NCI-H1436 (cell line): Measurements from ENCODE around the gene ANKRD10.

Experiments
- DNase-seq: peaks from one replicate; lab custom pipeline; 2025; lab: John Stamatoyannopoulos, UW

The ANKRD10 gene

DNA sequence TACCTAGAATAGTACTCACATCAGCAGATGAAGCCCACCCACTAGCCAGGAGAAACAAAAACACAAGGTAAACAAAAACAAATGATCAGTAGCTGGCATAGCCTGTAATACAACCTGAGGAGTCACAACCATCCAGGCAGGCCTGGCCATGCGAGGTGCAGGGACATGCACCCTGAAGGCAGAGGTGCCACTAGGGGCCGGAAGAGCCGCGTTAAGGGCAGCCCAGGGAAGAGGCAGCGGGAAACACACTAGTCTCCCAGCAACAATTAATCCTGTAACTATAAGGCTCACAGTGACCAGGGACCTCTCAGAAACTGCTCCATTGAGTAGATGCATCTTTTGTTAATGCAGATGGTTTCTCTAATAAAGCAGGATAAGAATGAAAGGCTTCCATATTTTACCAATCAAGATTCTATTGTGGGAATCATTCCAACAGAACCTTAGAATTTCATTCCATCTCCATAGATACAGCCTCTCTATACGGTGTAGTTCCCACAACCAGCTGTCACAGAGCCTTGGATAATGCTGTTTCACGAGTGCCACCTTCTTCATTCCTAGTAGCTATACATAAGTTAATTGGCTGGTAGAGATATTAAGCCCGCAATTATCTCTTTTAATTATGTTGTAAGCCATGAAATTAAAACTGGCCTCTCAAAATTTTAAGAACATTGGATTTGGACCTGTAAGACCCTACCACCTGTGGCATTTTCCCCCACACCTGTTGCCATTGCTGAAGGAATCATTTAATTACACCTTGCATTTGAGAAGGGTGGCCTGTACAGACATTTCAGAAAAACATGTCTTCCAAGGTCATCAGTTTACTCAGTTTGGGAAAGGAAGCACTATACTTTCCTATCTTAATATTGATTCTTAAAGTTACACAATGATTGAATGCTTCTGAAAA, 28.7 kb downstream of the ANKRD10 start:
- DNase-seq = no peak

DNA sequence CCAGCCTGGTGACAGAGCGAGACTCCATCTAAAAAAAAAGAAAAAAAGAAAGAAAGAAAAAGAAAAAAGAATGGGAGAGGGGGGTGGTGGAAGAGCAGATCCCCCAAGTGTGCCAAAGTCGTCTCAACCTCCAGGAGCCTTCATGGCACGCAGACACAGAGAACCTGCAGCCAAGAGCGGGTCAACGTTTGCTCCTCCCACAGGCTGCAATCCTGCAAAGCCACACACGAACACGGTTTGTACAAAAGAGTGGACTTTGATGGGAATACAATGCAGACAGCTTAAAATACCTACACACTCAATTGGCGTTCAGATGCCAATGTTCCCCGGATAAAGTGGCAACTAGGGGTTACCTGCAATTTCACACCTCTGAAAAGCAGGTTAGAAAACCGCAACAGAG, 29.4 kb downstream of the ANKRD10 start:
- no peak for DNase-seq

DNA sequence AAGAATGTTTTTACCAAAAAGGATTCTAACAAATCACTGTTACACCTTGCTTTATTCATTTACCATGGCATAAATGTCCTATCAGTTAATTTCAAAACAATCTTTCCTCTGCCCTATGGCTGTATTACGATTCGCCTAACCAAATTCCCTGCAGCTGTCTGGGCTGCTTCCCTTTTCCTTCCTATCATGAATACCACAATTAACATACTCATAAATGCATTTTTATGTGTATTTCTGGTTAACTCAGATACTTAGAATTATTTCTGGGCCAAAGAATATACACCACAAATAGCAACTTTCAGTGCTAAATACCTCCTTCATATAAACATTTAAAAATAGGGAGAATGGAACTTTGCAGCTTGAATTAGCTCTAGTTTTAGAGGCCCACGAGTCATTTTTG, 30.4 kb downstream of the ANKRD10 start:
- DNase-seq = no peak

DNA sequence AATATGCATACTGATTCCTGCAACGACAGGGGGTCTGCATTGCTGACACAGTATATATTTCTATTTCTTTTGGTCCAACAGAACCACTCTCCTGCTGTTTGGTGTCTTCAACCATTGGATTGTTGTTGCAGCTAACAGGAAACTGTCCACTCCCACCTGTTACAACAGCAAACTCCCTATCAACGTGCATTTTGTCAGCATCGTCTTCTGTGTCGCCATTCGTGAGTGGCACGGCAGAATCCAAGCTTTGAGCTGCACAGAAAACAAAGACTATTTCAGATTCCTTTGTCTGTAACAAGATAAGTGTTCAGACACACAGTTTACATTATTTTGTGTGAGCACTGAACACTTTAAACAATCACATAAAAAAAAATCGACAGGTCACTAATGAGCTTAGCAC, 31.3 kb downstream of the ANKRD10 start:
- no peak for DNase-seq

DNA sequence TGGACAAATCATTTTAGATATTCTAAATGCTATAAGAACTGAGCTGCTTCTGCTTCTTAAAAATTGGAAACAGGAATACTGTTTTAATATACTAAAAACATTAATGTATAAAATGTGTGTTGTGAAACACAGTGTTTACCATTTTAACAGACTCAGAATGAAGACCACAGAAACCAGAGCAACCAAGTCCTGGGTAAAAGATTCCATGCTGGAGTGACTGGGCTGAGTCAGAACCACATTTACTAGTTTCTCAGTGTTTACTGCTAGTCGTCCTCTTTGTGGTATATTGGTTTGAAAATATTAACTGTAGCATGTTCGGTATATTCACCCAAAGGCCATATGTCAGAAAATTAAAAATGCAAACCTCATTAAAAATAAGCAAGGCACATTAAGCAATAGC, 31.9 kb downstream of the ANKRD10 start:
- no peak for DNase-seq

DNA sequence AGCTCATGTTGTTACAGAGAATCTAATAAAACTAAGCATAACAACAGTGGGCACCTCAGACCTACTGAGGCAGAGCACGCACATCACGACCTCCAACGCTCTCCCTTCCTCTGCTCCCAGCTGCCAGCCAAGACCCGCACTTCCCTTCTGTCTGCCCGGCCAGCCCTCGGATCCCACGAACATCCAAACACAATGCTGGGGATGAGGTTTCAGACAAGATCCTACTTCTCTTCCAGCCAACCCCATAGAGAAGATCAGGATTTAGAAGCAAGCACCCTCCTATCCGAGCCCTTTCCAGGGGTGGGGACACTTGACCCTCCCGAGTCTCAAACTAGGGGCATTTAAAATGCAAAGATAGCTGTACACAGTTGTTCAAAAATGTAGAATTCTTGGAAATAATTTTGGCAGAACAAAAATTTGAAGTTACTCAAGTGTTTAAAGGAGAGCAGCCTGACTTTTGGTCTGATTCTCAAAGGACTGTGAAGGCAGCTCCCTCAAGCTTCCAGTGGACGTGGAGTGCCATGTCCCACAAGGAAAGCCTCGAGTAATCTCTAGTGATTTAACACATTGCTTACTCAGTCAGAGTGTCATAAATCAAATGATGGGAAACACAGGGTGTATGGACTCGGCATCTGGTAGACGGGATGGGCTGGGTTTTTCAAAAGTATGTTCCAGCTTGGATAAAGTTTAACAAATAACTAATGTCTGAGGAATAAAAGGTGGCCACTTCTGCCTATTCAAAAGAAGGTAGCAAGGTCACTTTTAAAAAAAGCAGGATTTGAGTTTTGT, 32.8 kb downstream of the ANKRD10 start:
- no peak for DNase-seq

DNA sequence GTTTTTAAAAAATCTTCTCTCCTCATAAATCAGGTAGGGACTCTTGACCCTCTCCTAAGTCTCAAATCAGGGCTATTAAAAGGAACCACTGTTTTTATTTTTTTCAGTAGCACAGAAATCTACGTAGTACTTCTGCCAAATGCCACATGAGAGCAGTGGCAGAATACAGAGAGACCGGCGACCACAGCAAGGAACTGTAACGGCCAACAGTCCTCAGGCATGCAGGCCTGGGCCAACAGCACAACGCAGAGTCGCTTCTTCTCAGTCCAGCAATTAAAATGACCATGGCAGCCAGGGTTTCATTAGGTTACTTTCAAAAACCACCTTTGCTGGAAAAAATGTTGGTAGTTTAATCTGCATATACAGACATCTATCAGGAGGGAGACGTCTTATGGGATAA, 34.2 kb downstream of the ANKRD10 start:
- DNase-seq = no peak

DNA sequence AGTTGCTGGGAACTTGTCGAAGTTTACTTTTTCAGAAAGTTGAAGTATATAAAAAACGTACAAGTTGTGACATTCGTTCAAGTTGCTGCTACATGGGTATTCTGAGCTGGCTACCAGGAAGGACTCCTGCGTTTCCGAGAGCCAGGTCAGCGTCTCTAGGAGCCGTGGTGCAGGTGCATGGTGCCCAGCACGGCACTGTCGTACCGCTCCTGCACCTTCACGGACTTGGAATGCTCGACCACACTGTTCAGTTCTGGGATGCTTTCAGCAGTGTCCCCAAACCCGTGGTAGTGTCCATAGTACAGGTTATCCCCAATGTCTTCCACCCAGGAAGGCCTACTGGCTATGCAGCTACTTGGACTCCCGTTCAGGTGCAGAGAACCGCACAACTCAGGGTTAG, 35.4 kb downstream of the ANKRD10 start:
- no peak for DNase-seq

DNA sequence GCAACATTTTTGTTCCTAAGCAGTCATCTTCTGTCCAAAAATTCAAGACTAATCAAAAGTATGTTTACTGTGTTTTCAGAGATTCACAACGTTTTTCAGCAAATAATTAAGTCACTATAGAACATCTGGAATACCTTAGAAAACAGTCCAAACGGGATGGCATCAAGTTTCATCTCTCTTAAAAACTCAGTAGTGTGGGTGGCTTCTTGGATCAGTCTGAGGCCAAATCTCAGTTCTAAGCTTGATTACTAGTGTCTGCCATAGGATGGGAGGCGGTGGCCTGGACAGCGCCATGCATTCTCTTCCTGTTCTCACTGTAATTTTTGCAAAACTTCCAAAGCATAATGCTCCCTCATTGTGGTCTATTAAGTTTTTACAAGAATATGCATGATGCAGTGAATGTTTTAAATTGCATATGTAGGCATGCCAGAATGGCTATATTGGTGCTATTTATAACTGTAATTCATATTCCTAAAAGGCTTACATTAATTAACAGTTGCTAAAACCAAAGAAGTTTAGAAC, 37.1 kb downstream of the ANKRD10 start:
- DNase-seq = no peak

DNA sequence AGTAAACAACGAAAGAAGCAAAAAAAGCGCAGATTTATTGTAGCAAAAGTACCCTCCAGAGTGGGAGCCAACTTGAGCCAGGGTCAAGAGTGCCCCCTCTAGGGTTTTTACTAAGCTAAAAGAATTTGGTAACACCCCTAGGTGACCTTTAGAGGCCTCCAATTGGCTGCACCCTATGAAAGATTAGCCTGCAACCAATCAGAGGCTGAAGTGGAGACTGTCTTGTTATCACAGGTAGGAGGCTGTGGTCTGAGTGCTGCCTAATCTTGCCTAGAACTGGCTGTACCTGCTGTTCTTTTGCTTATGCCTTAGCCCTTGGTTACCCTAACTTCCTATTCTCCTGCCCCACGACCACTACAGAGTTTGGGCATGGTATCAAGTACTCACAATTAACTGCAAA, 38.3 kb downstream of the ANKRD10 start:
- DNase-seq = no peak

DNA sequence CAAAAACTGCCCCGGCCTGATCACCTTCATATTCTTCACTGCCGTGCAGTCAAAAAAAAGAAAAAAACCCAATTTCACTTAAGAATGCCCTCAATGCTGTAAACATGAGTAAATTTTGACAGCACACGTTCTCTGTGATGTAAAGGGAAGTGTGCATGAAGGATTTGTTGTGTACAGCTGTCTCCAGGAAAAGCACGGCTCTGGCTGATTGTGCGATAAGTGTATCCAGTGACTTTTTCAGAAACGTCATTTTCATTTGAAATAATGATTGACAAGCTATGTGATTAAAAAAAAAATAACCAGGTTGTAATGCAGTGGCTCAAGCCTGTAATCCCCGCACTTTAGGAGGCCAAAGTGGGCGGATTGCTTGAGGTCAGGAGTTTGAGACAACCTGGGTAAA, 39.6 kb downstream of the ANKRD10 start:
- DNase-seq = no peak

DNA sequence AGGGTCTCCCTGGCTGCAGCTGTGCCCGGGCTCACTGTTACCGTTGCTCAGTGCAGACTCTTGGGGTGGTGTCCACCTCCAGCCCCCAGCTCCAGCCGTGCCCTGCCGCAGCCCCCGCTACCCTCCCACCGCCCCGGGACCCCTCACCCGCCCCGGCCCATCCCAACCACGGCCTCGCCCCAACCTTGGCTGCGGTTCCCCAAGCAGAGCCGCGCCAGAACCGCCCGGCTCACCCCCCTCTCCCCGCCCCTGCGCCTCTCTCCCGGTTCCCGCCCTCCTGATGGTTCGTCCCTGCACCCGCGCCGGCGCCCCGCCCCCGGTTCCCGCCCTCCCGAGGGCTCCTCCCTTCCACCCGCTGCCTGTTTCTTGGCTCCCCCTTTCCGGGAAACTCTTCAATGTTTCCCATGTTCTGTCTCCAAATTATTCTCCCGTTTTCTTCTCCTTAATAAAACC, 40.3 kb downstream of the ANKRD10 start:
- peak; percentile 69 for DNase-seq

DNA sequence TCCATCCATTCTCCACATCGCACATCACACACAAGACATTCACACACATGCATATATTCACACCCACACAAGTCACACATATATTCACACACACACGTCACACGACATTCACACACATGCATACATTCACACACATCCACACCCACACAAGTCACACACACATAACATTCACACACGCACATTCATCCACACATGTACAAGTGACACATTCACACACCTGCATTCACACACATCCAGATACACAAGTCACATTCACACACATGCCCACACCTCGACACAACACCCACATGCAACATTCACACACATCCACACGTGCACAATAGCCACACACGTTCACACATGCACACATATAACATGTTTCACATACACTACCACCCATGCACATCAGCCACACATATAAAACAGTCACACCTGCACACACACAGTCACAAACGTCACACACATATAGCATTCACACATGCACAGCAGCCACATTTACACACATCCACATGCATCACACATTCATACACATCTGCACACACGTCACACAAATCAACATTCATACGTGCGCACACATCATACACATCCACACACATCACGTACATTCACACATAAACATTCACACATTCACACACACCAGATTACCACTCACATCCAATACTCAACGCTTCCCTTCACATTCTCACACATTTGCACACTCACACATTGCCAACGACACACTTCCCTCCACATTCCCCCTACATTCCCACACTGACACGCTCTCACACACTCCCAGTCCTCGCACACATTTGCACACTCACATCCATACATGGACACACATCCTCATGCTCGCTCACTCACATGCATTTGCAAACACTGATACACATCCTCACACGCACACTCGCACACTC, 41.0 kb downstream of the ANKRD10 start:
- no peak for DNase-seq

DNA sequence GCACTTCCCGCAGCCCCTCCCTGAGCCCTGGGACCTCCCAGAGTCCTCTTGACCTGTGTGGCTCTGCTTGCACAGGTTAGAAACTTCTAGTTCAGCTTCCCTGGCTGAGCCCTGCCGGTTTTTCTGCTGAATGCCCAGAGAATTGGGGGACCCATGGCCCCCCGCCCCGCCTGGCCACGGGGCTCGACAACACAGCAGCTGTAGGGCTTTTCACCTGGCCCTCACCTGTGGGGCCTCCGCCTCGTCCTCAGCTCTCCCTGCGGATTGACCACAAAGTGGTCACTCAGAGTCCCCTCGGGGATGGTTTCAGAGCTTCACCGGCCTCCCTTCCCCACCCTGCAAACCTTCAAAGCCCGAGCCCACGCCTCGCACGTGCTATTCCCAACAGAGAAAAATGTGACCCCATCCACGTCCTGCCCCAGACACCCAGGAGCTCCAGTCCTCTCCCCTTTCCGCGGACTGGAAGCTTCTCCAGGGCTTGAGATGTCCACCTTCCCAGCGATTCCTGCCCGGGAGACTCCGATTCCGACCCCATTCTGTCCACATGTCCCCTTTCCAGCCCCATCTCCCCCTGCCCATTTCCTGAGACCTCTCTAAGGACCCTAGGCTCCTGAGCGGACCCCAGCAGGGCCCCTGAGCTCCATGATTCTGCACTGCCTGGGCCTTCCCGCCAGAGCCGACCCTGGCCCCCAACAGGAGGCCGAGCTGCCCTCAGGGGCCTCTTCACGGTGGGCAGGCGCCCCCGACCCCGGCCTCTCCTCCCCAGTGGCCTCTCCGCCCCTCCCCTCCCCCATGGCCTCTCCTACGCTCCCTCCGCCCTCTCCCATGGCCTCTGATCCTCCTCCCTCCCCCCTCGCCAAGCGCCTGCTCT, 41.9 kb downstream of the ANKRD10 start:
- no peak for DNase-seq

DNA sequence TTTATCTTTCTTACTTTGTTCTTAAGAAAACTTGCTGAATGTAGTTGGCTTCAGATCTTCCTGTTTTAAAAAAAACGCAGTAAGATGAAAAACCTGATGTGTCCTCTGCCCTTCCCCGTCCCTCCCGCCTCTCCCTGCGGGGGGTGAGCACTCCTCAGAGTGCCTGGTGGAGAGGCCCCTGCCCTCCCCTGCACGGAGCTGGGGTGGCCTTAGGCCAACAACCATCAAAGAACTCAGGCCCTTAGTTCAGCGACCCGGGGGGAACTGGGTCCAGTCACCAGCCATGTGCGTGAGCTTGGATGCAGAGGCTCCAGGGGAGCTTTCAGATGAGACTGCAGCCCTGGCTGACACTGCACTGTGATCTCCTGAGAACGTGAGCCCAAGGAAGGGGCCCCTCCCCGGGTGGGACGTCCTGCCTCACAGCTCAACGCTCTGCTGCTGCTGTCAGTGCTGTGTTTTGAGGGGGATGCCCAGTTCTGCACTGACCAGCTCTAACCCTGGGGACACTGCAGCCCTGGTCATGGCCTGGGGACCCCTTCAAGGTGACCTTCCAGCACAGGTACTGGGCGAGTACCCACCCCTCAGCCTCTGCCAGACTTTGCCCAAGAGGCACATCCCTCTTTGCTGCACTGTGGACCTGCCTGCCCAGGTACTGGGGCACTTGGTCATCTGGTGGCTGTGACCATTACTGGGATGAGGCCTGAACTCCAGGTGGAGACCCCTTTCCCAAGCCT, 42.7 kb downstream of the ANKRD10 start:
- DNase-seq = no peak

DNA sequence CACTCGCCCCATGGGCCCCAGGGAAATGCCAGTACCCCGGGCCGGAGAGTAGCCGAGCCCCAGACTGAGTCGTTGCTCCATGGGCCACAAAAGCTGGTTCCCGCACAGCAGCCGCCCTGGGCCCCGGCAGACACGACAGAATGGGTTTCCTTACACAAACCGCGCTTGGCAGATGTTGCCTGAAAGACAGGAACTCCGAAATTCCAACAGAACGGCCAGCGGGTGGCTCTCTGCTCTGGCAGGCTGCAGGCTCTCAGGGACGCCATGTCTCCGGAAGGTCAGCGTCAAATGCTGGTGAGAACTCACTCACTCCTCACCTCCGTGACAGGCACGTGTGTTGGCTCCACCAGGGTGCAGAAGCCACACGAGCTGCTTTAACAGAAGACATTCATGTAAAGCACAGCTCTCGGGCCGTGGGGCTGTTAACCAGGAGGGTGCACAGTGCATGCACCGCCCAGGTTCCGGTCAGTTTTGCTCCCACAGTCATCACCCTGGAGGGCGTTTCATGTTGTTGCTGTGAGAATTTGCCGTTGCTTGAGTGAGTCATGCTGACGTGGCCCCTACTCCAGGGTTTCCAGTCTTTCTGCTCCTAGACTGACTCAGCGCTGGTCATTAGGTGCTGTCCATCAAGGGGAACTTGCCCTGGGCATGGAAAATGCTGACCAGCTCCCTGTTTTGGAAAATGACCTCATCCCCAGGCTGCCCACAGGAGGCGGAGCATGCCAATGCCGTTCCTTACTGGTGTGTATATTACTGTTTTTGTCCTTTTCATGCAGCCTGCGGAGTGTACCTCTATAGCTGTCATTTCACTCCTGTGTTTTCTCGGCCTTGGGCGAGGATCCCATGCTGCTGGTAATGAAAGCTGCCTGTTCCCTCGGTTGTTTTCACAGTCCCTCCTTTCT, 44.8 kb downstream of the ANKRD10 start:
- no peak for DNase-seq

DNA sequence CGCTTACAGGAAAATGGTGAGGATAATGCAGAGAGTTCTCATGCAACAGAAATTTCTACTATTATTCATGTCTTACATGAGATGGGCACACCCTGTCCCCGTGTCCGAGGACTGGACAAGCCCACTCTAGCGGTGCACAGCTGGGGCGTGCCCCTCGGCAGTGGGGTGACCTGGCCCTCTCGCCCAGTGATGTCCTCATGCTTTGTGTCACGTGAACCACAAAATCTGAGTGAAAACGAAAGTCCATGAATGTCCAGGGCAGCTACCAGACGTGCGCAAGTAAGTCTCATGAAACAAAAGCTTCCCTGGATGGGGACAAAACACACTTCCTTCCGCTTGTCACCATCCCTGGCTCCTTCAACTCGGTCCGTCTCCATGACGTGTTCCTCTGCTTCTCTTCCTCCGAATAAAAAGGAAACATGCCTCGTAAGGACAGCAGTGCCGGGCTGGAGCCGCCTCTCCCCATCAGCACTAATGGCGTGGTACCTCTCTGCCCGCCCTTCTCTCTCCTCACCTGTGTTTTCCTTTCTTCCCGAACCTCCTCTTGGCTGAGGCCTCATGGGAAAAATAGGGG, 45.6 kb downstream of the ANKRD10 start:
- DNase-seq = no peak

DNA sequence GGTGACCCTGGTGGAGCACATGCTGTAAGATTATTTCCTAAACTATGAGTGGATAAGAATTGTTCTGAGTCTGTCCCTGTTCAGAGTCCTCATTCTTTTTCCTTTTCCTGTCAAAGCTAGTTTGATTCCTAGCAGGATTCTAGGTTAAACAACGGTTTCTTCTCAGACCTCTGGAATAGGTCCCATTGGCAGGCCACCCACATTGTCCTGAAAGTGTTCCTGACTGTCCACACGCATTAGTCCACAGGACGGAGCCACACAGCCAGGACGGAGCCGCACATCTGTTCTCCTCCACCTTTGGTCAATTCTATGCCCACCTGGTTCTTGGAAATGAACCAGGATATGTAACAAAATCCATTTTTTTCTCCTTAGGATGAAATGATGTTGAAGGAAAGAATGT, 46.1 kb downstream of the ANKRD10 start:
- no peak for DNase-seq

DNA sequence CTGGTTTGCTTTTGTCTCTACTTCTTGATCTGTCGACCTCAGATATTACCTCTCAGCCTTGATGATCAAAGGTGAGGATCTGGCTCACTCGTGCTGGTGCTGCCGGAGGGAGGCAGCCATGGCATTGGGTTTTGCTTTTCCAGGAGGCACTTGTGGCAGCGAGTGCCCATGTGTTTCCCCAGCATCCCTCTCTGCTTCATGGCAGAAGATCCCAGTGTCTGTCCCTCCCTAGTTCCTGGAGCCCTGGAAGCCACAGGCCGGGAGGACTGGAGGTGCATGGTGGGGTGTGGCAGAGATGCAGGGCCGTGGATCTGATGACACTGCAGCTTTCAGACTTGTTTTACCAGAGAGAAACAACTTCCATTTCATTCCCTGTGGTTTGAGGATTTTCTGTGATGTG, 47.5 kb downstream of the ANKRD10 start:
- DNase-seq = no peak
